Stimulated activated CD8-positive, alpha-beta memory T cell treated with anti-CD3 and anti-CD28 coated beads, Interleukin-2, amount 100 ng/mL, for 1 hour (primary cell): ENCODE measurements around the gene NOC2L.
"Not testable (repeated sequence)": the region's sequence is repeated elsewhere in the genome, so short reads cannot be mapped to it uniquely, and the experiment has no call there.

Experiments used
- DNase-seq, 2 donors: peaks; one replicate each; pipeline ENCODE4 v3.0.0-alpha.2; 2020; ENCODE audit warnings: low read depth in 2 of 2

NOC2L gene

DNA sequence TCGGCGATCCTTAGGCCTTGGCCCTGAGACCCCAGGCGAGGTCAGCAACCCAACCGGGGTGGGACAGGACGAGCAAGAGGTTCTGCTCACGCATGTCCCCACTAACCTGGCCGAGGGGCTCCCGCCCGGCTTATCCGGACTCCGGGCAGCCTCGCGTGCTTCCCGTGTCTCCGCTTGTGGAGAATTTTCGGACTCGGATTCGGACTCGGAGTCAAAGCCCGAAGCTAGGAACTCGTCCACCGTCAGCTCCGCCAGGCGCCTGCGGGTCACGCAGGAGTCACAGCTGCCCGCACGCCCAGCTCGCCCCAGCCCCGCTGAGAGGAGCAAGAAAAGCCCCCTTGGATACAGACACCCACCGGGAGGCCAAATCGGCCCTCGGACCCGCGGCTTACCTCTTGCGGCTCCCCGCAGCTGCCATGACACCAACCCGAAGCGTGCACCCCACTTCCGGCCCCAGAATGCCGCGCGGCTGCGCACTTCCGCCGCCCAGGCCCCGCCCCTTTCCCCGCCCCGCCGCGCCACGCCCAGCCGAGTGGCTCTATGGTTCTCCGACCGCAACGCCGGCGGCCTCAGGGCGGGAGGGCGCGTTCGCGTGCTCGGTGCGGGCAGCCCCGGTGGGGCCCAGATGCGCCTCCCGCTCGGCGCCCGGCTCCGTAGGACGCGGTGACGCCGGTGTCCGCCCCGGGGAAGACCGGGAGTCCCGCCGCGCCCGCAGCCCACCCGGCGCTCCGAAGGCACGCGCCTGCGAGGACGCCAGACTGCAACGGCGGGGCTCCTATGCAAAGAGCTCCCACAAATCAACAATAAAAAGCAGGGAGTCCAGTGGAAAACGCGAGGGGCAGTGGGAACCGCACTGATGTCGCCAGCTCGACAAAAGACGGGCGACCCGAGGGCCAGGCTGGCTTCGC, at the start of gene NOC2L:
Gene NOC2L, minus strand, starts transcription at position 434 of the 908 bp plus-strand sequence. Its CDS starts 16 bp downstream, at position 418.
- peak; percentile 95 to 98 for DNase-seq

DNA sequence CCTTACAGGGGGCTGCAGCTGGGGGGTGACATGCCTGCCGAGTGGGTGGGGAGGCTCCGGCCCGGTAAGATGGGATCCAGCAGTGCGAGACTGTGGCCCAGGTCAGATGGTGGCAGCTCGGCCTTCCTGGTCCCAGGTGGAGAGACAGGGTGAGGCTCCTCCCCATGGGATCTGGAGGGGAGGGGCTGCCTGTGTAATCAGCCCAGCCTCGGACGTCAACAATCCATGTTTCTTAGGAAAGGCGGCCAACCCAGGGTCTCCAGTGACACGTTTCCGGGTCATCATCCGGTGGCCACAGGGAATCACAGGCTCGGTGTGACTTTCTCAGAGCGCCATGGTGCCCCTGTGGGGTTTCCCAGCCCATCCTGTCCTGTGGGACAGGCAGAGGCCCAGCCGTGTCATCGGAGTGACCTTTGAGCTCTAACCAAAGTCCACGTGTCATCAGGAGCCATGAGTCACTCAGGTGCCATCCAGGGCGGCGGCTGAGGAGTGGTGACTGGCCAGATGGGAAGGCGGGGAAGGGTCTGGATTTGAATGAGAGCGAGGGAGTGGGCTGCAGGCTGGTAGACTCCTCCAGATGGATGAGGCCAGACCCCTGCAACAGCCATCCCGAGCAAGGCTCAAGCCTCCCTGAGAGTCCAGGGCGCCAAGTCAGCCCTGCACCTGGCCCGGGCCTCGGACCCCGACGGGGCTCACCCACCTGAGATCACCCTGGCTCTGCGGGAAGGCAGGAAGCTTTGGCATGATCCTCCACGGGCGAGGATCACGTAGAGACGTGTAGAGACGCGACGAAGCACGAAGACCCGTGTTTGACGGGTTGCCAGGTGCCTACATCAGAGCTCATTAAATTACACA, 47.5 kb upstream of the NOC2L start:
- DNase-seq, result no peak

- no peak for DNase-seq
These were observed 46.8 kb upstream of the NOC2L start for GRCh38 chr1:1005774-1006304.

DNA sequence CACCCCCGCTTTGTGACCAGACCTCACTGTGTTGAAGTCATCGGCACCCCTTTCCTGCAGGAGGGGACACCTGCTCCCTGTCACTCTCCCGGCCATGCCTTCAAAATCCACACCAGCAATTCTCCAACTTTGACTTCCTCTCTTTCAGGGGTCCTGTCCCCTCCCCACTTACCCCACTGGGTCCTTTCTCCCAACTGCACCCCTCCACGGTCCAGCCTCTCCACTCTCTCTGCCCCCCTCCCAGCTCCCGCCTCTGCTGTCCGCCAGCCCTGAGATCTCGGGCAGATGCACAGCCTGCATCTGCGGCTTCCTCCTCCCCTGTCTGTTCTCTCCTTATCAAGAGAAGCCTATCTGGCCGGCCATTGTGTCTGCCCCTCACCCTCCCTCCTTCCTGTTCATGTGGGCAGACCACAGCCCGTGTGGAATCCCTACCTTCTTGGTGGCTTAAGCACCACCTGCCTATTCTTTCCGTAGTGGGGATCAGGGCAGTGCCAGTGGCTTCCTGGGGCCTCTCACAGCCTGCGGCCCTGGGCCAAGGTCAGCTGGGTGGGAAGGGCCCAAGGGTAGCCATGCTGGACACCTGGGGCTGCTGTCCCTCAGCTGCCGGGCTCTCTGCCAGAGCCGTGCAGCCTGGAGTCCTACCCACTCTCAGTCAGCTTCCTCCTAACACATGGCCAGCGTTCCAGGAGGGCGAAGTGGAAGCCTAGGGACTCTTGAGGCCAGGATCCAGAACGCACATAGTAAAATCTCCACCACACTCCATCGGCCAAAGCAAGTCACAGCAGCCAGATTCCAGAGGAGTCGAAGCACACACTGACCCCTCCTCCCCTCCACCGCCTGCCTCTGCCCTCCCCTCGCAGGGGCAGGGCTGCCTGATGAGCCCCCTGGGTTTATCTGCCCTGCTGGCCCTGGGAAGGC, 46.0 kb upstream of the NOC2L start:
- DNase-seq, result no peak

GRCh38 chr1:1004420-1004779, 45.3 kb upstream of the NOC2L start:
- no peak for DNase-seq

DNA sequence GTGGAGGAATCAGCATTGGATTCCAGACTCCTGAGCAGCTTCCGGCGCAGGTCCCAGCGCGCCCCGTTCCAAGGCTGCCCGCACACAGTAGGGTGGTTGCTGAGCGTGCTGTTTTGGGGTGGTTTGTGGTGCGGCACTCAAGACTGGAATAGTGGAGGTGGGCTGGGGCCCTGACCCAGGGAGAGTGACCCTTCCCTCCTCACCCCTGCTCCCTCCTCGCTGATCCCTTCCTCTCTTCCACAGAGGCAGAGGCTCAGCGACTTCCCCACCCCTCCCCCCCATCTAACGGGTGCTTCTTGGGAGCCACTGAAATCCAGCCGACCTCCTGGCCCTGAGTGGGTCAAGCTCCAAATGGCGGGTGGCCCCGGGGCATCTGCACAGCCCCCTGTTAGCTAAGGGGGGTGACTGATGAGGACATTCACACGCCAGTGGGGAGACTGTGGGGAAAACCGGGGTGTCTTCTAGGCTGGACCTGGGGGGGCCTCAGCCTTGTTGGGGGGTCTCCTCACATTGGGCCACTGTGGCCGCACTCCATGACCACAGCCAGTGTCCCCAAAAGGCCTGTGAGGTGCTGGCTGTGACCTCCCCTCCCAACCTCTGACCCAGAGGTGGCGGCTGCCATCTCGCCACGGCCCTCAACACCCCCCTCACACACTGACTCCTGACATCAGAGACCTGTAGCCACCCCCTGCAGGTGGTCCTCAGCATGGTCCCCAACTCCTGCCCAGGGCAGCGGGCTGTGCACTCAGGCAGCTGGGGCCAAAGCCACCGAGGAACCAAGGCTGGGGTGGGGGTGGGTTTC, 44.8 kb upstream of the NOC2L start:
- no peak for DNase-seq

DNA sequence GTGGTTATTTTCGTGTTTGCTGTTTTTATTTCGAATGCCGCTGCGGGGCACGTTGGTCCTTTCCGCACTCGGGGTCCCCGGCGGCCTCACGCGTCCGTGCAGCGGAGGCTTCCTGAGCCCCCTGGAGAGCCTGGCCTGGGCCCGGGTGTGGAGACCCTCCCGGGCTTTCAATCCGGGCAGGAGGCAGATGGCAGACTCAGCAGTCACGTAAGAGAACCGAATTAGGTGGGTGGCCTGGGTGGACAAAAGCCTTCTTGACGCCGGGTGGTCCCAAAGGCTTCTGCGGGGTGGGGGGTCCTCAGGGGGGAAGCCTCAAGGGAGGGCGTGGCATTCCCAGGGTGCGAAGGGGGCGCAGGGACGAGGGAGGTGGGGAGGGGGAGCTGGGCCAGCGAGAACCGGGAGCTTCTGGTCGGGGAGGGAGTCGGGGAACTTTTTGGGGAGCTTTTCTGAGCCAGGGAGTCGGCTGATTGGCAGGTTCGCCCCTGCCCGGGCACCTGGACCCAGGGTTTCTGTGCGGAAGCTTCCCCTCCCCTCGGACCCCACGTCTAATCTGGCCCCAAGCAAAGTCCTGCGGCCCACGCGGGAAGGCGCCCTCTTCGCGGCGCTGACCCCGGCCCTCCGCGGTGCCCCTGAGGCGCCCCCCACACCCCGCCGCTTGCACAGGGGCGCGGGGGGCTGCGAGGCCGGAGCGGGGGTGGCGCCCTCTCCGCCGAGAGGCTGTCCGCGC, 42.2 kb upstream of the NOC2L start:
- DNase-seq, result no peak

DNA sequence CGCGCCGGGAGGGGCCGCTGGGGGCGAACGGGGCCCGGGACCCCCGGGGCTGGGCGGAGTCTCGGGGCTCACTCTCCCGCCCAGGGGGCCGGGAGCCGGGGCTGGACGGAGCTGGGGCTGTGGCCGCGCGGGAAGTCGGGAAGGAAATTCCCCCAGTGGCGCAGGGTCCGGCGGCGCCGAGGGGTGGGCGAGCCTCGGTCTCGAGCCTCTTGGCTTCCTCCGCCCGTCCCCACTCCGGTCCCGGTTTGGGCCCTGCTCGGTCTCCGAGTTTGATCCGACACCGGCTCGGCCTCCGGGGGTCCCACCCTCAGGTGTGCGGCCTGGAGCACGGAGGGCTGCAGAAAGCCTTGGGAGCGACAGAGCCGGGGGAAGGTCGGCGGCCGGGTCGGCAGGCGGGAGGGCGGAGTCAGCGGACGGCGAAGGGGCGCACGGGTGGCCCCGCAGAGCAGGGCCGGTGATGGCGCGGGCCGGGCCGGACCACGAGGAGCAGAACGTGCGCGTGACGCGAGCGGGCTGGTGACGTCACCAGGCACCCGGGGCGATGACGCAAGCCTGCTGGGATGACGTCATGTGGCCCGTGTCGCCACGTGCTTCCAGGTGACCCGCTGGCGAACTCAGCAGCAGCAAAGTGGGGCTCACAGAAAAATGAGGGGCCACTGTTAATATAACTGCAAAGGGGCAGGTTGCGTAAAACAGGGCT, 41.5 kb upstream of the NOC2L start:
- peak; percentile 40 to 44 for DNase-seq

- DNase-seq, result no peak
These were observed 40.8 kb upstream of the NOC2L start, which contains the start of gene HES4 for GRCh38 chr1:999725-1000356. TSS of gene HES4 (minus strand) at chr1:1000097. CDS start at chr1:999973, 124 bp downstream.

- DNase-seq, result no peak
These were observed 40.1 kb upstream of the NOC2L start for GRCh38 chr1:998995-999724.

DNA sequence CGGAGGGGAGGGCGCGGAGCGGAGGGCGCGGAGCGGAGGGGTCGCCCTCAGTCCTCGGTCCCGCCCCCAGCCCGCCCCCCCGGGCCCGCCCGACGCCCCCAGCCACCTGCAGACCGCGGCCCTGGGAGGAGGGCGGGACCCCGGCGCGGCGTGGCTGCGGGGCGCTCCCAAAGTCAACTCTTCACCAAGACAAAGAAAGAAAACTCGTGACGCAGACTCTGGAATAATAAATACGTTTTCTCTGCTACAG, 39.6 kb upstream of the NOC2L start:
- DNase-seq, result no peak

GRCh38 chr1:997993-998744, 39.1 kb upstream of the NOC2L start:
- no peak for DNase-seq

DNA sequence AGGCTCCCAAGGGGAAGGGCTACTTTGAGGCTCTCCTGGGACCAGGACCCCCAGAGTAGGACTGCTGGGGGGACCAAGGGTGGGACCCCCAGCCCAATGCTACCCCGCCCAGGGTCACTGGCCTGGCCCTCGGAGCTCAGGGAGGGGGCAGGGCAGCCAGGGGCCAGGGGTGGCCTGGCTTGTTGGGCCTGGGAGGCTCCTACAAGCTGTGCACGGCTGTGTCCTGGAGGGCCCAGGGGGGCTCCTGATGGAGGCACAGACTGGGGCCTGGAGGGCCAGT, 38.6 kb upstream of the NOC2L start:
- no peak for DNase-seq

DNA sequence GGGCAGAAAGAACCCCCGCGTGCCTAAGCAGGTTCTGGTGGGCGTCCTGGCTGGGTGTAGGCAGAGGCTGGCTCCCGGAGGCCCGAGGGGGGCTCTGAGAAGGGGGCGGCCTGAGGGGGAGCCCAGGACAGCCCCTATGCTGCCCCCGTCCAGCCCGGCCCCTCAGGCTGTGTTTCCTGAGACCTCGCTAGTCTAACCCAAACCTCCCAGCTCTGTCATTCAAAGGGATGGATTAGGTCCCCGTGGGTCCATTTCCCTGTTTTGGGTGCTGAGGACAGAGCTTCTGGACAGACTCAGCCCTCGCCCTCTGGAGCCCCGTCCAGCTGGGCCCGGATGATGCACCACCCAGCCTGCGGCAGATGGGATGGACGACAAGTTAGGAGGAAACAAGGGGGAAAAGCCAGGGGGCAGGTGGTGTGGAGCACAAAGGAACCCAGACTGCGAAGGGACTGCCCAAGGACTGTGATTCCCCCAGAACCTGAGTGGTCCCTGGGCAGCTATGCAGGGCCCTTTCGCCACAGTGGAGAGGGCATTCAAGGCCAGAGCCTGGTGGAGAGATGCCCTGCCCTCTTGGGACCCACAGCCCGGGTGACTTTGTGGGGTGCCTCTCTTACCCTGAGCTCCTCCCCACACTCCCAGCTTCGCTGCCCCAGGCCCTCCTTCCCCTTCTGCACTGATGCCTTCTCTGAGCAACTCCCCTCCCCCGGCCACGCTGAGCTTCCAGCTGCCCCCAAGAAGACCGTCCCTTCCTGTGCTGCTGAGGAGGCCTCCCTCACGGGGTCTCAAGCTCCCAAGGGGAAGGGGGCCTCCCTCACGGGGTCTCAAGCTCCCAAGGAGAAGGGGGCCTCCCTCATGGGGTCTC, 38.0 kb upstream of the NOC2L start:
- no peak for DNase-seq

- no peak for DNase-seq
These were observed 36.9 kb upstream of the NOC2L start for GRCh38 chr1:995665-996633.

DNA sequence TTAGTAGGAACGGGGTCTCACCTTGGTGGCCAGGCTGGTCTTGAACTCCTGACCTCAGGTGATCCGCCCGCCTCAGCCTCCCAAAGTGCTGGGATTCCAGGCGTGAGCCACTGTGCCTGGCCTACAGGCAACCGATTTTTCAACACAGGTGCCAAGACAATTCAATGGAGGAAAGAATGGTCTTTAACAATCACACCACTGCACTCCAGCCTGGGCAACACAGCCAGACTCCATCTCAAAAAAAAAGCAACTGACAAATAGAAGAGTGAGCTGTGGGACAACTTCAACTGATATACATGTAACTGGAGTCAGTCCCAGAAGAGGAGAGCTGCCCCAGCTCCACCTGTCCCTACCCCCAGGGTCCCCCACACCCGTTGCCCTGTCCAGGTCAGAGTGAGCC, 35.5 kb upstream of the NOC2L start:
- not testable (repeated sequence) for DNase-seq
